ENCODE data around the gene TNNC1.

TNNC1 gene

GRCh38 chr3:52453496-52454249 is at the start of gene TNNC1:
Gene TNNC1, minus strand, starts transcription at chr3:52454041. Its CDS starts 26 bp downstream, at chr3:52454015.
- DNase-seq: no peak

- DNase-seq: no peak
Observed at GRCh38 chr3:52502808-52503350, 49.0 kb upstream of the TNNC1 start.

GRCh38 chr3:52502001-52502400 is 48.2 kb upstream of the TNNC1 start:
- no peak for DNase-seq

GRCh38 chr3:52501046-52501445 is 47.2 kb upstream of the TNNC1 start:
- DNase-seq: no peak

GRCh38 chr3:52498137-52499054 is 44.6 kb upstream of the TNNC1 start:
- peak in 29 of 56 donors; percentile 12 to 68 (median 22) for DNase-seq

GRCh38 chr3:52495777-52496602 is 42.1 kb upstream of the TNNC1 start:
- DNase-seq: no peak

- DNase-seq: no peak
Observed at GRCh38 chr3:52494886-52495495, 41.1 kb upstream of the TNNC1 start, which contains the start of gene STAB1. Gene STAB1, plus strand, starts transcription at chr3:52495338. Its CDS starts 76 bp downstream, at chr3:52495414.

GRCh38 chr3:52494445-52494844 is 40.6 kb upstream of the TNNC1 start:
- DNase-seq: no peak

GRCh38 chr3:52493232-52494017 is 39.6 kb upstream of the TNNC1 start:
- no peak for DNase-seq

- DNase-seq: no peak
Observed at GRCh38 chr3:52492059-52492458, 38.2 kb upstream of the TNNC1 start.

- peak in 5 of 56 donors; percentile 11 to 25 (median 15) for DNase-seq
Observed at GRCh38 chr3:52490939-52491526, 37.2 kb upstream of the TNNC1 start.

GRCh38 chr3:52490035-52490938 is 36.4 kb upstream of the TNNC1 start:
- no peak for DNase-seq

- DNase-seq: no peak
Observed at GRCh38 chr3:52489453-52489852, 35.6 kb upstream of the TNNC1 start.

GRCh38 chr3:52488746-52489145 is 34.9 kb upstream of the TNNC1 start:
- no peak for DNase-seq

GRCh38 chr3:52487788-52488691 is 34.2 kb upstream of the TNNC1 start:
- DNase-seq: no peak

- no peak for DNase-seq
Observed at GRCh38 chr3:52487050-52487787, 33.4 kb upstream of the TNNC1 start.

Measured in amygdala (tissue), 56 donors.